Natural killer cell (primary cell): ENCODE measurements around the gene IFITM1. TPM values are rescaled to one million over a fixed set of nuclear protein-coding genes. Genes with fewer than 3 reads are reported as not detected.

ENCODE experiments used
- ATAC-seq, 3 donors: fragments of 150-1000 bp in 2 of 3; fragments of 200-7000 bp in 1 of 3; cut with Tn5 transposase; 1 replicate in 1 of 3; 2 replicates in 2 of 3; pipeline ENCODE4 v1.10.0; 2021; ENCODE audit warnings: mild to moderate bottlenecking in 2 of 3, moderate library complexity in 2 of 3
- DNase-seq, 2 donors: peaks; one replicate each; pipeline versions ENCODE4 v3.0.0 to v3.0.0-alpha.2; 2013 to 2021; ENCODE audit warnings: mixed read lengths in 1 of 2
- H3K27ac ChIP-seq: one replicate; pipeline ENCODE4 v1.5.1; 2013; ENCODE audit warnings: mild to moderate bottlenecking, low read length
- H3K27me3 ChIP-seq: one replicate; pipeline ENCODE4 v1.6.1; 2013; ENCODE audit warnings: low read length; ENCODE audit not compliant: control insufficient read depth, insufficient read depth
- H3K36me3 ChIP-seq: one replicate; pipeline ENCODE4 v1.6.1; 2013; ENCODE audit warnings: low read length; ENCODE audit not compliant: control insufficient read depth, insufficient read depth
- H3K4me1 ChIP-seq: one replicate; pipeline ENCODE4 v1.6.1; 2013; ENCODE audit warnings: low read length; ENCODE audit not compliant: control insufficient read depth, insufficient read depth
- H3K4me3 ChIP-seq: one replicate; pipeline ENCODE4 v1.5.1; 2013; ENCODE audit warnings: low read length
- H3K9me3 ChIP-seq: one replicate; pipeline ENCODE4 v1.6.1; 2013; ENCODE audit warnings: low read length; ENCODE audit not compliant: control insufficient read depth, insufficient read depth
- H3K27ac Mint-ChIP-seq, 2 donors: one replicate each; pipeline ENCODE4 v1.8.0; 2022; ENCODE audit warnings: mild to moderate bottlenecking in 2 of 2, mixed read lengths in 2 of 2, moderate library complexity in 1 of 2
- H3K27me3 Mint-ChIP-seq, 2 donors: one replicate each; pipeline ENCODE4 v1.8.0; 2022; ENCODE audit warnings: low read depth in 2 of 2, mixed read lengths in 2 of 2
- H3K36me3 Mint-ChIP-seq: one replicate; pipeline ENCODE4 v1.8.0; 2022; ENCODE audit warnings: mixed read lengths
- H3K4me1 Mint-ChIP-seq, 2 donors: one replicate each; pipeline ENCODE4 v1.8.0; 2022; ENCODE audit warnings: mixed read lengths in 2 of 2
- H3K4me3 Mint-ChIP-seq: one replicate; pipeline ENCODE4 v1.8.0; 2022; ENCODE audit warnings: mild to moderate bottlenecking, moderate library complexity, mixed read lengths
- H3K9me3 Mint-ChIP-seq, 2 donors: one replicate each; pipeline ENCODE4 v1.8.0; 2022; ENCODE audit warnings: mixed read lengths in 2 of 2
- WGBS: methylation state at CpG from one replicate; pipeline ENCODE4 v1.1.7; 2013; ENCODE audit warnings: missing lambda C conversion rate; ENCODE audit not compliant: insufficient coverage; 5-methylcytosine and 5-hydroxymethylcytosine counted together
- intact Hi-C: fragments of 100-400 bp; cut with micrococcal nuclease; formaldehyde crosslinking; loops from one replicate; pipeline ENCODE4 v1.14.2; 2022
- total RNA-seq, 4 donors: library from RNA; stranded (reverse); fragments of 120-200 nt in 1 of 4; gene quantifications; one replicate each; pipeline versions ENCODE4 v1.2.3 to v1.2.4, GENCODE V29; 2013 to 2022
- TF ChIP-seq, protein P1 (sequence below): fragments of 200-600 bp; IDR thresholded peaks from one replicate; pipeline ENCODE4 v1.8.0; 2022; ENCODE audit warnings: antibody characterized with exemption

The IFITM1 gene
- total RNA-seq, 3 donors from 2014 or later (not counting 1 experiment from before 2014, with no cell fraction given), result 540 to 809 (median 710) TPM

- peaks cover 43 to 58% of the 10 kb centered on the region in 2 donors for H3K4me1 Mint-ChIP-seq
- H3K4me3 ChIP-seq, result no peak overlapping the region
- no peaks in the 10 kb centered on the region for H3K36me3 Mint-ChIP-seq
- H3K4me3 Mint-ChIP-seq, result peak overlapping the region; percentile 78
- H3K9me3 Mint-ChIP-seq, result no peaks in the 10 kb centered on the region
- H3K27ac ChIP-seq, result peak overlapping the region; percentile 84
- ATAC-seq, result peak; percentile 74 to 87 (median 84)
- H3K27me3 ChIP-seq, result no peaks in the 10 kb centered on the region
- H3K27me3 Mint-ChIP-seq, result no peaks in the 10 kb centered on the region
- H3K36me3 ChIP-seq, result no peaks in the 10 kb centered on the region
- intact Hi-C loops, result loop anchor here (2.0 kb wide), 1 partner anchor 34 kb away; no protein-coding TSS in a partner anchor
- peaks cover 70% of the 10 kb centered on the region for H3K4me1 ChIP-seq
- TF ChIP-seq, protein P1, sequence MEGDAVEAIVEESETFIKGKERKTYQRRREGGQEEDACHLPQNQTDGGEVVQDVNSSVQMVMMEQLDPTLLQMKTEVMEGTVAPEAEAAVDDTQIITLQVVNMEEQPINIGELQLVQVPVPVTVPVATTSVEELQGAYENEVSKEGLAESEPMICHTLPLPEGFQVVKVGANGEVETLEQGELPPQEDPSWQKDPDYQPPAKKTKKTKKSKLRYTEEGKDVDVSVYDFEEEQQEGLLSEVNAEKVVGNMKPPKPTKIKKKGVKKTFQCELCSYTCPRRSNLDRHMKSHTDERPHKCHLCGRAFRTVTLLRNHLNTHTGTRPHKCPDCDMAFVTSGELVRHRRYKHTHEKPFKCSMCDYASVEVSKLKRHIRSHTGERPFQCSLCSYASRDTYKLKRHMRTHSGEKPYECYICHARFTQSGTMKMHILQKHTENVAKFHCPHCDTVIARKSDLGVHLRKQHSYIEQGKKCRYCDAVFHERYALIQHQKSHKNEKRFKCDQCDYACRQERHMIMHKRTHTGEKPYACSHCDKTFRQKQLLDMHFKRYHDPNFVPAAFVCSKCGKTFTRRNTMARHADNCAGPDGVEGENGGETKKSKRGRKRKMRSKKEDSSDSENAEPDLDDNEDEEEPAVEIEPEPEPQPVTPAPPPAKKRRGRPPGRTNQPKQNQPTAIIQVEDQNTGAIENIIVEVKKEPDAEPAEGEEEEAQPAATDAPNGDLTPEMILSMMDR, result no peak
- WGBS, result 16% methylated on average over 18 of the region's 18 CpGs
- H3K27ac Mint-ChIP-seq, result peak overlapping the region; percentile 92 to 95
- H3K9me3 ChIP-seq, result no peaks in the 10 kb centered on the region
- peak; percentile 43 to 49 for DNase-seq
These were observed 36.9 kb downstream of the IFITM1 start for GRCh38 chr11:350723-351255.

DNA sequence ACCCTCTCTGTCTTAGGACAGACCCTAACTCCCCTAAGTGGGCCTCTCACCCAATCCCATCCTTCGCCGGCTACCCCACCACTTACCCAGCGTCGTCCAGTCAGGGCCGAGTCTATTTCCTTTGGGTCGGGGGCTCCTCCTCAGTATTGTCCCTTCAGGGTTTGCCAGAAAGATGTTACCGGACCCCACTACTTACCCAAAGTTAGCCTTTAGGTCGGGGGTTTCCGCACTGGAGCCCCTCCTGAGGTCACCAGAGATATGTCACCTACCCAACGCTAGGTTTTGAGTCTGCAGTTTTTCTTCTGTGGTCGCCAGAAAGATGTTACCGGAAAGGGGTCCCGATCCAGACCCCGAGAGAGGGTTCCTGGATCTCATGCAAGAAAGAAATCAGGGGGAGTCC lies 37.6 kb downstream of the IFITM1 start:
- peaks cover 76% of the 10 kb centered on the region for H3K4me1 ChIP-seq
- no peaks in the 10 kb centered on the region for H3K36me3 ChIP-seq
- no peaks in the 10 kb centered on the region for H3K9me3 Mint-ChIP-seq
- peak overlapping the region; percentile 78 for H3K4me3 Mint-ChIP-seq
- H3K36me3 Mint-ChIP-seq, result no peaks in the 10 kb centered on the region
- peak overlapping the region; percentile 84 for H3K27ac ChIP-seq
- peaks cover 43 to 58% of the 10 kb centered on the region in 2 donors for H3K4me1 Mint-ChIP-seq
- DNase-seq (no peak), ATAC-seq (no peak)
- no peaks in the 10 kb centered on the region for H3K9me3 ChIP-seq
- peak overlapping the region; percentile 92 to 95 for H3K27ac Mint-ChIP-seq
- TF ChIP-seq, protein P1, result no peak
- no peak overlapping the region for H3K4me3 ChIP-seq
- WGBS, result 88% methylated on average over 14 of the region's 14 CpGs
- no peaks in the 10 kb centered on the region for H3K27me3 Mint-ChIP-seq
- H3K27me3 ChIP-seq, result no peaks in the 10 kb centered on the region
- intact Hi-C loops, result loop anchor here (2.0 kb wide), 1 partner anchor 35 kb away; no protein-coding TSS in a partner anchor

DNA sequence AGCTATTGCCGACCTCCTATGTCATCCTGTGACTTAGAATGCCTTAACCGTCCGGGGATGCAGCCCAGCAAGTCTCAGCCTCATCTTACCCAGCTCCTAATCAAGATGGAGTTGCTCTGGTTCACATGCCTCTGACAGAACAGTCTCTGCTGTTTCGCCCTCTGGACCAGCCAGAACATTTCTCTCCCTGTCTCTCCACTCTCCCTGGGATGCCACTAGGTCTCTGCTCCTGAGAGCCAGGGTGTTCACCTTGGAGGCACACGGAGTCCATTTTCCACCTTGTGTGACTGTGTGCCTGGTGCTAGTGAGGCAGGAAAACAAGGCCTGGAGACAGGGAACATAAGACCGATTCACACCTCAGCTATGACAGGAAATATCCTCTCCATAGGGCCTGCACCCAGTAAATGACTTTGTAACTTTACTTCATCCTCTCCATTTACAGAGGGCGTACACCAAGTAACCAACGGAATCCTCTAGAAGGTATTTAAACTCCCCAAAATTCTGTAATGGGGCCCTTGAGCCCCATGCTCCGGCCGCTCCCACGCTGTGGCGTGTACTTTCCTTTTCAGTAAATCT lies 38.7 kb downstream of the IFITM1 start:
- no peak overlapping the region for H3K4me3 ChIP-seq
- H3K36me3 ChIP-seq, result no peaks in the 10 kb centered on the region
- Mint-ChIP-seq H3K4me1 (peaks cover 43 to 58% of the 10 kb centered on the region in 2 donors), H3K9me3 (no peaks in the 10 kb centered on the region), H3K27ac (peak overlapping the region; percentile 92 to 95), H3K4me3 (peak overlapping the region; percentile 62), H3K36me3 (no peaks in the 10 kb centered on the region), H3K27me3 (no peaks in the 10 kb centered on the region)
- H3K27me3 ChIP-seq, result no peaks in the 10 kb centered on the region
- H3K4me1 ChIP-seq, result peaks cover 76% of the 10 kb centered on the region
- no peak overlapping the region for H3K27ac ChIP-seq
- 83% methylated on average over 12 of the region's 12 CpGs for WGBS
- H3K9me3 ChIP-seq, result no peaks in the 10 kb centered on the region
- TF ChIP-seq, protein P1, result no peak
- DNase-seq (no peak), ATAC-seq (no peak)
- intact Hi-C loops, result no loop called here
